GM21529 (cell line): ENCODE measurements around the gene PSMA1.
"Not testable (repeated sequence)": the region's sequence is repeated elsewhere in the genome, so short reads cannot be mapped to it uniquely, and the experiment has no call there.

Experiments
- ATAC-seq: cut with Tn5 transposase; IDR thresholded peaks from one replicate; pipeline ENCODE4 v1.9.1; 2021; ENCODE audit not compliant: unreplicated experiment

PSMA1 gene

GRCh38 chr11:14535166-14535565 is 15.0 kb upstream of the PSMA1 start:
- ATAC-seq, result not testable (repeated sequence)

DNA sequence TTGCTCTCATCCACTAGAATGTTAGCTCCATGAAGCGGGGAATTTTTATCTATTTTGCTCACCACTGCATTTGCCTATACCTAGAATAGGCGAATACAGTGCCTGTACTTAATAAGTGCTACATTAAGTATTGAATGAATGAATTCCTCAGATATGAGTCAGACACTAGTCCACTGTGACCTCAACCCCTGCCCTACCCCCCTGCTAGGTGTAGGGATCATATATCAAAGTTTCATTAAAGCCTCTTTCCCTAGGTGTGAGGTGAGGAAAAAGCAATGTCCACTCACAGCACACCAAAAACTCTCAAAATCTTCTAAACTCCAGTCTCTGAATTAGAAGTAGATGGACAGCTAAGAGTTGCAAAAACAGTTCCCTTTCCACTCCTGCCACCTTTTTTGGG is 9.8 kb upstream of the PSMA1 start:
- no peak for ATAC-seq

- ATAC-seq, result no peak
Measured at GRCh38 chr11:14529321-14529720, 9.1 kb upstream of the PSMA1 start.

DNA sequence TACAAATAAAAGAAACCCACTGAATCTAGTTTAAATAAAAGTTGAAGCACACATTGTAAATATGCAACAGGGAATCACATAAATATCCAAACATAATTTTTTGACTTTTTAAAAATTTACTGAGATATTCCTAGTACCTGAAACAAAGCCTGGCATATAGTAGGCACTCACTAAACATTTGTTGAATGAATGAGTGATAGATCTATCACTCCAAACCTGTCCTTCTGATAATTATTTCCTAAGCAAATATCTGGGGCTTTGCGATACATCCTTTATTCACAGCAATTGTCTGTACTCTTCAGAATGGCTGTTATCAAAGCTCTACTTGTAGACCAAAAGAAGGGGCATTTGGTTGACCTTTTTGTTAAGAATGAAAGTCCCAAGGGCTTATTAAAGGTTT is 2.6 kb upstream of the PSMA1 start:
- no peak for ATAC-seq

DNA sequence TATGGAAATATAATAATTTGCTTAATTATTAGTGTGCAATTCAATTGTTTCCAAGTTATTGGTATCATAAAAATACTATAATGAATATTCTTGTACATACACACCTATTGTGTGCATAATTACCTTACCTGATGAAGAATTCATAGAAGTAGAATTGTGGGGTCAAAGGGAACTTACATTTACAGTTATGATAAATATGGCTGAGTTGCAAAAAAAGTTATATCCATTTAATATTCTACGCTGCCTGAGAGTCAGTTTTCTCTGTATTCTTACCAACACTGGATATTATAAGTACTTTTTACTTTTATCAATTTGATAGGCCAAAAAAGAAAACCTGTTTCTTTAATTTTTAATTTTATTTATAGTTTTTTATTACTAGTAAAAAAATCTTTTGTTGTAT is 2.1 kb upstream of the PSMA1 start:
- ATAC-seq, result no peak

- ATAC-seq, result no peak
Measured at GRCh38 chr11:14520747-14521151, 563 bp upstream of the PSMA1 start.

GRCh38 chr11:14519597-14519916 is 629 bp downstream of the PSMA1 start:
- peak; percentile 1 for ATAC-seq

GRCh38 chr11:14518820-14519219 is 1.4 kb downstream of the PSMA1 start:
- no peak for ATAC-seq

DNA sequence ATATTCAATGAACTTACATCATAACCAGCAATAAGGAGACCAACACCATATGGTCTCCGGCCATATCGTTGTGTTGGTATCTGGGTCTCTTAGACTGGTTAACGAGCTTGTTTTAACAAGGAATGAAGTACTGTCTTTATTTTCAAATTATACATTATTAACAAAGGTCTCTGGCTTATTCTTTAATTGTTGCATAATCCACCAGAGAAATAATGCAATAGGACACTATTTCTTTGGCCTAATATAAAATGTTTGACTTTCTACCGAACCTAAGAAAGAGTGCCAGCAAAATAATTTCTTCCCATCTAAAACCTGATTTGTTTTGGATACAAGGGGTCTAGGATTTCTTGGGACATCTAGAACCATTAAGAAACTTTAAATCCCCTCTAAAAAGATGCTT is 6.4 kb downstream of the PSMA1 start:
- ATAC-seq, result no peak

DNA sequence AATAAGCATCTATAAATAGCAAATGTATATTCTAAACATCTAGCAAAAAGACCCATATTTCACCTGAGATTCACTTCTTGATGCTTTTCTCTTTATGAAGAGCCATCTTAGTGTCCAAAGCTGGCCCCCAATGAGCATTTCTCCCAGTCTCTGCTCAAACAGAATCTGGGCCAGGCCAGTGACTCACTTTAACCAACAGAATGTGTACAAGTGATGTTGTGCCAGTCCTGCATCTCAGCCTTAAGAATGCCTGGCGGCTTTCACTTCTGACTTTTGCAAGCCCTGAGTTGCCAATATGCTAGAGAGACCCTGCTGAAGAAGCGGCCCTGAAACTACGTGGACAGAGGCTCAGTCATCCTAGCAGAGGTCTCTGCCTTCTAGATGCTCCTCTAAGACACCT is 13.7 kb downstream of the PSMA1 start:
- no peak for ATAC-seq

DNA sequence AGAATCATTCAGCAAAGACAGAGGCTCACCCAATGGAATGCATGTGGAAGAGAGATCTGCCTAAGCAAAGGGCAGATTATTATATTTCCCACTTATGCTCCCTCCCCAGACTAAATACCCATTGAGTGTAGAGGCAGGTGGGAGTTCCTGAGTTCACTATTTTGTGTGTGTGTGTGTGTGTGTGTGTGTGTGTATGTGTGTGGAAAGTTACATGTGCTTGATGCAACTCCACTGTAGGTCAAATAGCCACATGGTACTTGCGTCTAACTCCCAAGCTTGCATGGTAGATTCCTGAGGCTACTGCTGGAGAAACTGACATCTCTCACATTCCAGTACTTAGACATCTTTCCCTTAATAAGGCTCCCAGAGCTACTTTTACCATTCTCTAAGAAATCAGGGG is 17.2 kb downstream of the PSMA1 start:
- ATAC-seq, result no peak

- no peak for ATAC-seq
Measured at GRCh38 chr11:14502039-14502438, 18.1 kb downstream of the PSMA1 start.

DNA sequence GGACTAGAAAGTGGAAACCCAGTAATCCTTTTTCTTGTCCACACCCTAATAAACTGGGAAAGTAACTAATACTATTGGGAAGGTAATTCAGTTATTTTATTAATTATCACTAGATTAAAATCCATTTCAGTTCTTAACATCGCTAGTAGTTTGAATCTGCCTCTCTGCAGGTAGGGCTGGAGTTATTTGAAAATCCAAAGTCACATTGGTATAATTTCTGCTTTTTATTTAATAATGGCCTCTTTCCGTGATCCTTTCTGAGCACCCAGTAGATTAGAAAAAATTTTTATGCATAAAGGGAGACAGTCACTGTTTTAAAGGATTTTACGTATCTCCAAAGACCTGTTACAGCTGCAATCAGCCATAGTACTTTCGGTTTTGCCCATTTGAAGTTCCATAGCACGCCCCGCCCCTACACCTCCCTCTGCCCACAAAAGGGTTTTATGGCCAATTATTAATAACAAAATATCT is 20.0 kb downstream of the PSMA1 start:
- ATAC-seq, result peak; percentile 64

DNA sequence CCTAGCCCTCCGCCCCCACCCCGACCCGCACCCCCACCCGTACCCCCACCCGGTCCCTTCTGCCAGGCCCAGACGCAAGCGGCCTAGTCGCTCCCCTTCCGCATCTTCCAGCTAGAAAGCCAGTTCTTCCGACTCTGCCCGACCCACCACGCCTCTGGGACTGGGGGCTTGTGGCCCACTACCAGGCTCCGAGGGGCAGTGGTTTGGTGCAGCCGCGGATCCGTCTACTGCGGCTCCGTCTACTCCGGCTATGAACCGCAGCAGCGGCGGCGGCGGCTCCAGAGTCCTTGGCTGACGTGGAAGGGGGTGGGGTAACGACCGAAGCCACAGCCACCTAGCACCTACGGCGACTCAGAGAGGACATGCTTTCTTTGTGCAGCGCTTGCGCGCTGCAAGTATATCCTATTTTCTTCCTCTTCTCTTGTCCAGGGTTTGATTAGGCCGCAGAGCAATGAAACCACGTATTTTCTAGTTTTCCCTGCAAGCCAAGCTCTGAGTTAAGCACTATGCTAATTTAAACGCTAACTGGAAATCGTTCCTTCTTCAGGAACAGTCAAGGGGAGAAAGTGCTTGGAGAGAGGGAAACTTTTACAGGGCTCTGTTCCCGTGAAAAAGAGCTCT is 20.5 kb downstream of the PSMA1 start, which contains the start of gene COPB1:
Gene COPB1, minus strand, starts transcription at position 252 of the 621 bp plus-strand sequence. CDS start 883 bp downstream, outside the sequence.
- peak; percentile 88 for ATAC-seq

- ATAC-seq, result peak; percentile 7
Measured at GRCh38 chr11:14499178-14499559, 21.0 kb downstream of the PSMA1 start.

DNA sequence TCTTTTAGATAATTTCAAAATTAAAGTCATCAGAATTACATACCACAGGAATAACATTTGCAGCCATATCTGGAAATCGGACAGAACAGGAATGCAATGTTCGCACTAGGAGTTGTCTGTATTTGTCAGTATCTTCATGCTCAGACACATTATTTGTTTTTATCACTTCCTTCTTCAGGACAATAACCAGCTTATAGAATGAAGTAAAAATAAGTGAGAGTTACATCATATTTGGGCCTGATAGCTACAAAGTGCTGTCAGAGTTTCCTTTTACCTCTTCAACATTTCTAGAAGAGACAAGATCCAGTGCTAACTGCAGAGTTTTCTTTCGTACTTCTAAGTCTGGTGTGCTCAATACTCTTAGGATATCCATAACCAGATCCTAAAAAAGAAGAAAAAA is 39.5 kb downstream of the PSMA1 start:
- no peak for ATAC-seq

DNA sequence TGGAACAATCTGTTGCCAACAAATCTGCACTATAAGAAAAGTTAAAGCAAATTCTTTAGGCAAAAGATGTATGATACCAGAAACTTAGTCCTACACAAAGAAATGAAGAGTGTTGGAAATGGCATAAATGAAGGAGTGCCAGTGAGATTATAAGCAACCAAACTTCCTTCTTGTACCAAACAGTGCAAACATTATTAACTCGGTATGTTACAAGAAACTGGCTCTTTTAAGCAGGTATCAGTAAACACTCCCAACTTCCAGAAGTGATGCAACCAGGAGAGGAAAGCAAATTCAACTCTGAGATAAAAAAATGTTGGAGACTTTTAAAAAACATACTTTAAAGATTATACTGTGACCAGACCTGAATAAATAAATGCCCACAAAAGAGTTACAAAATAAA is 49.1 kb downstream of the PSMA1 start:
- ATAC-seq, result no peak

DNA sequence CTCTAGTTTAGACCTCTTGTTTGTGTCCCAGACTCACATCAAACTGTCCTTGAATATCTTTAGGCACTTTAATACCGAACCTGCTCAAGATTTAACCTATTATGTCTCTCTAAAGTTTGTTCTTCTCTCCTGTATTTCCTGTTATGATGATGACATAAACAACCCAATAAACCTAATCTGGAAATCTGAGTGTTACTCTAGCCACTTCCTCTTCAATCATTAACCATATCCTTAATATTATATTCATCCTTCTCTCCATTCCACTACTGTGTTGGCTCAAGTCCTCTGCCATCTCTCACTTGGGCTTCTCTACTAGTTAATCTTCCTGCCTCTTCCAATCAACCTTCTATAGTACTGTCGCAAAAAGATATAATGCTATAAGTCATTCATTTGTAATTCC is 56.6 kb downstream of the PSMA1 start:
- no peak for ATAC-seq

- ATAC-seq, result no peak
Measured at GRCh38 chr11:14460147-14460546, 60.0 kb downstream of the PSMA1 start.

- ATAC-seq, result no peak
Measured at GRCh38 chr11:14458377-14458776, 61.8 kb downstream of the PSMA1 start.

GRCh38 chr11:14455648-14456430 is 64.3 kb downstream of the PSMA1 start:
- ATAC-seq, result no peak
